Ovary (tissue), 3 donors: ENCODE results near the gene ZSCAN5A.

Source experiments
- POLR2A ChIP-seq: fragments of 450-650 bp; IDR thresholded peaks from one replicate; pipeline ENCODE4 v1.6.1; 2017; ENCODE audit warnings: antibody characterized with exemption, mild to moderate bottlenecking, moderate library complexity
- TF ChIP-seq, protein P1 (sequence below), 3 donors: fragments of 450-650 bp in 2 of 3; fragments of 200-600 bp in 1 of 3; IDR thresholded peaks; one replicate each; pipeline versions ENCODE4 v1.5.1 to v1.8.0; 2016 to 2022; ENCODE audit warnings: antibody characterized with exemption in 3 of 3, mild to moderate bottlenecking in 1 of 3
- donor health status: DM: no; HTN: no; CAD: no.

- TF ChIP-seq, protein P1, sequence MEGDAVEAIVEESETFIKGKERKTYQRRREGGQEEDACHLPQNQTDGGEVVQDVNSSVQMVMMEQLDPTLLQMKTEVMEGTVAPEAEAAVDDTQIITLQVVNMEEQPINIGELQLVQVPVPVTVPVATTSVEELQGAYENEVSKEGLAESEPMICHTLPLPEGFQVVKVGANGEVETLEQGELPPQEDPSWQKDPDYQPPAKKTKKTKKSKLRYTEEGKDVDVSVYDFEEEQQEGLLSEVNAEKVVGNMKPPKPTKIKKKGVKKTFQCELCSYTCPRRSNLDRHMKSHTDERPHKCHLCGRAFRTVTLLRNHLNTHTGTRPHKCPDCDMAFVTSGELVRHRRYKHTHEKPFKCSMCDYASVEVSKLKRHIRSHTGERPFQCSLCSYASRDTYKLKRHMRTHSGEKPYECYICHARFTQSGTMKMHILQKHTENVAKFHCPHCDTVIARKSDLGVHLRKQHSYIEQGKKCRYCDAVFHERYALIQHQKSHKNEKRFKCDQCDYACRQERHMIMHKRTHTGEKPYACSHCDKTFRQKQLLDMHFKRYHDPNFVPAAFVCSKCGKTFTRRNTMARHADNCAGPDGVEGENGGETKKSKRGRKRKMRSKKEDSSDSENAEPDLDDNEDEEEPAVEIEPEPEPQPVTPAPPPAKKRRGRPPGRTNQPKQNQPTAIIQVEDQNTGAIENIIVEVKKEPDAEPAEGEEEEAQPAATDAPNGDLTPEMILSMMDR (IDR thresholded peaks at IDR 0.05) = no peak
- no peak for TF ChIP-seq POLR2A
Measured at GRCh38 chr19:56223481-56223880, 91.2 kb downstream of the ZSCAN5A start.
